GM12872 (cell line): ENCODE measurements around the gene ATP2B3.
A peak's percentile ranks its signal among the peaks of the same experiment; 100 is the strongest.

Source experiments
- TF ChIP-seq, protein P1 (sequence below): IDR thresholded peaks from 3 replicates; pipeline ENCODE4 v1.5.1; 2011; ENCODE audit warnings: low read depth, mild to moderate bottlenecking, low read length, moderate library complexity; ENCODE audit not compliant: insufficient read depth

ATP2B3 gene

DNA sequence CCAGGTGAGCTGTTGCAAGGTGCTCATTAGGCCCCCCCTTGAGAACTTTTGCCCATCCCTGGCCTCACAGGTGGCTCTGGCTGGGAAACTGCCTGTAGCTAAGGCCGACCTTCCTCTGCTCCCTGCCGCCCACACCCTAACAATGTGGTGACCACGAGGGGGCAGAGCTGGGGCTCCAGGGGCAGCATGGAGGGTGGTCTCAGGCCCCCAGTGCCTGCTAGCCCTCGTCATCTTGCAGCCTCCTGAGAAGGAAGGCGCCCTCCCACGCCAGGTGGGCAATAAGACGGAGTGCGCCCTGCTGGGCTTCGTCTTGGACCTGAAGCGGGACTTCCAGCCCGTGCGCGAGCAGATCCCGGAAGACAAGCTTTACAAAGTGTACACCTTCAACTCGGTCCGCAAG lies 32.4 kb downstream of the ATP2B3 start:
- TF ChIP-seq, protein P1, sequence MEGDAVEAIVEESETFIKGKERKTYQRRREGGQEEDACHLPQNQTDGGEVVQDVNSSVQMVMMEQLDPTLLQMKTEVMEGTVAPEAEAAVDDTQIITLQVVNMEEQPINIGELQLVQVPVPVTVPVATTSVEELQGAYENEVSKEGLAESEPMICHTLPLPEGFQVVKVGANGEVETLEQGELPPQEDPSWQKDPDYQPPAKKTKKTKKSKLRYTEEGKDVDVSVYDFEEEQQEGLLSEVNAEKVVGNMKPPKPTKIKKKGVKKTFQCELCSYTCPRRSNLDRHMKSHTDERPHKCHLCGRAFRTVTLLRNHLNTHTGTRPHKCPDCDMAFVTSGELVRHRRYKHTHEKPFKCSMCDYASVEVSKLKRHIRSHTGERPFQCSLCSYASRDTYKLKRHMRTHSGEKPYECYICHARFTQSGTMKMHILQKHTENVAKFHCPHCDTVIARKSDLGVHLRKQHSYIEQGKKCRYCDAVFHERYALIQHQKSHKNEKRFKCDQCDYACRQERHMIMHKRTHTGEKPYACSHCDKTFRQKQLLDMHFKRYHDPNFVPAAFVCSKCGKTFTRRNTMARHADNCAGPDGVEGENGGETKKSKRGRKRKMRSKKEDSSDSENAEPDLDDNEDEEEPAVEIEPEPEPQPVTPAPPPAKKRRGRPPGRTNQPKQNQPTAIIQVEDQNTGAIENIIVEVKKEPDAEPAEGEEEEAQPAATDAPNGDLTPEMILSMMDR: no peak

DNA sequence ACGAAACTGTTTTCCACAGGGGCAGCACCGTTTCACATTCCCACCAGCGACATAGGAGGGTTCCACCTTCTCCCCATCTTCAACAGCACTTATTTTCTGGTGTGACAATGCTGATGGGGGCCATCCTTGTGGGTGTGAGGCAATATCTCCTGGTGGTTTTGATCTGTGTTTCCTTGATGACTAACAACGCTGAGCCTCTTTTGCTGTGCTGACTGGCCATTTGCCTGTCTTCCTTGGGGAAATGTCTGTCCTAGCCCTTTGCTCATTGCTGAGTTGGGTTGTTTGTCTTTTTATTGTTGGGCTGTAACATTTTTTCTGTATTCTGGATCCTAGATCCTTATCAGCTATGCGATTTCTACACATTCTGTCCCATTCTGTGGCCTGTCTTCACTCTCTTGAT lies 33.7 kb downstream of the ATP2B3 start:
- TF ChIP-seq, protein P1: no peak

DNA sequence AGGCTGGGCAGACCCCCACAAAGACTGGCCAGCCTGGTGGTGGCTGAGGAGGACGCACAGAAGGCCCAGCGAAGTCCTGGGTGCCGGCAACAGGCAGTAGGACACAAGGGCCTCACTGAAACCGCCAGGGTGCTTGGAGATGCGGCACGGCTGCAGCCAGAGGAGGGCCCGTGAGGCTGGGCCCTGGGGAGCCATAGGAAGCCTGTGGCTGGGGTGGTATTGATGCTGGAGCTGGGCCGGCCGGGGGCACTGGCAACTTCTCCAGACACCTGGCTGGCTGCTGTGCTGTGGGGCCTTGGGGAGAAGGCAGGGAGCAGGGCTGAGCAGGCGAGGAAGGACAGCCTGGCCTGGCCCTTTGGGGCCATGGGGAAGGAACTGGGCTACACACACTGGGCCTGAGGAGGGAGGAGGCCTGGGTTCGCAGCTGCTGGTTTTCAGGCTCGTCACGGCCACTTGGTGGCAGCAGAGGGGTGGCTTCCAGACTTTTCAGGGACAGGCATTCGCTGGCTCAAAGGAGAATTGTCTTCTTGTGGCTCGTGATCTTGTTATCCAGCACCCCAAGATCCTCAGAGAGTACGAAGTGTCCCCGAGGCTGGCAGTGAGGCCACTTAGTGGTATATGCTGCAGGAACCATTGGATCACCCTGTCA lies 37.2 kb downstream of the ATP2B3 start:
- TF ChIP-seq, protein P1: peak; percentile 76

DNA sequence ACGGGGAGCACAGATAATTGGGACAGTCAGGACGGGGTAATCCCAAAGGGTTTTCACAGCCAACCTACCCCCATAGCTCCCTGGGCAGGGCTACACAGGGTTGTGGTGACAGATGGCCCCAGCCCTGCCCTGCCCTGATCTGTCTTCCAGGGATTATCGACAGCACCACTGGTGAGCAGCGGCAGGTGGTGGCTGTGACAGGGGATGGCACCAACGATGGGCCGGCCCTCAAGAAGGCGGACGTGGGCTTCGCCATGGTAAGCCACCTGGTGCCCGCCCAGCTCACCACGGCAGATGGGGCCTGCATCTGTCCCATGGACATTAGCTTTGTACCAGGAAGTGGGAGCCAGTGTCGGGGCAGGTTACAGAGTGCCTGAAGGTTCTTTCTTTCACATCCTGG lies 39.3 kb downstream of the ATP2B3 start:
- TF ChIP-seq, protein P1: no peak

DNA sequence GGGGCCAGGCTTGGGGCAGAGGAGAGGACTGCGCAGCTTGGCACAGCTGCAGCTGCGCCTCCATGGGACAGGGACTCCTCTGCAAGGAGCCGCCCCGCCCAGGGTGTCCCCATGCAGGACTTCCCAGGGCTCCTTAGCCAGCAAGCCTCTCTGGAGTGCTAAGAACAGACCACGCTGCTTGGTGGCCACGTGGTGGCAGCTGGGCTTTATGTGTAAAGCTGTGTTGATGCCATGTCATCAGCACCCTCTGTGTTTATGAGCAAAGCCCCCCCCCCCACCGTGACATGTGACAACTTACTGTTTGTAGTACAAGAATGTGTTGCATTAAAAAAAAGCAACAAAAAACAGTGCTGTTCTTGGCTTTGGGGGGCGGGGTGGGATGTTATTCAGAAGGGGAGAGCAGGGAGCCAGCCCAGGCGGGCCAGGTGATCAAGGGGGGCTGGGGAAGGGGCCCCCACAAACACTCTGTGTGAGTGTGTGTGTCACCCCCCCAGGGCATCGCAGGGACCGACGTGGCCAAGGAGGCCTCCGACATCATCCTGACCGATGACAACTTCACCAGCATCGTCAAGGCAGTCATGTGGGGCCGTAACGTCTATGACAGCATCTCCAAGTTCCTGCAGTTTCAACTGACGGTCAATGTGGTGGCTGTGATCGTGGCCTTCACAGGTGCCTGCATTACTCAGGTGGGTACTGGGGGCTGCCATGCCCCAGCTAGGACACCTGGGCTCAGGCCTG lies 40.3 kb downstream of the ATP2B3 start:
- TF ChIP-seq, protein P1: no peak

DNA sequence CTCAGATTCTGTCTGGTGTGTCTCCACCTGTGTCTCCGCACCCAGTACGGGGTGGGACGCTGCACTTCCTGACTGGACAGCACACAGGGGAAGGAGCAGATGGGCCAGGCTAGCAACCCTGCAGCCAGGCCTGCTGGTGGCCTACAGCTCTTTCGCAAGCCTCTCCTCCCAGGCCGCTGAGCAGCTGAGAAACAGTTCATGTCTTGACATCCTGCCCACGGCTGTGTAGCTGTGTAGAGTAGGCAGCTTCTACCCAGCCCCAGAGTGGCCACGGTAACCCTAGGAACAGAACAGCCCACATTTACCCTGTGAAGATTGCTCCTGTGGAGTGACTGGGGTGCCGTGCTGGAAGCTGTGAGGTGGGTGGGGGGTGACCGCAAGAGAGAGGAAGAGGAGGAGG lies 42.6 kb downstream of the ATP2B3 start:
- TF ChIP-seq, protein P1: no peak

DNA sequence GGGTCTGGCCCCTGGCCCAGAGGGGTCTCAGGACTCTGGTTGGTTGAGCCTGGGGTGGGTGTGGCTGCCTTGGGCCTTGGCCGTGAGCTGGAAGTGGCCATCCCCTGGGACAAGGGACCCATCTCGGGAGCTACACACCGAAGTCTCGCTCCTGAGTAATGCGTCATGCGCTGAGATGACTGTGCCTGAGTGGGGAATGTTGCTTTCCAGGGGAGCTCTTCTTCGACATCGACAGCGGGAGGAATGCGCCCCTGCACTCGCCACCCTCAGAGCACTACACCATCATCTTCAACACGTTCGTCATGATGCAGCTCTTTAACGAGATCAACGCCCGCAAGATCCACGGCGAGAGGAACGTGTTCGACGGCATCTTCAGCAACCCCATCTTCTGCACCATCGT lies 43.0 kb downstream of the ATP2B3 start:
- TF ChIP-seq, protein P1: no peak
